Activated CD4-positive, alpha-beta T cell treated with anti-CD3 and anti-CD28 coated beads, Interleukin-2, amount 50 U/mL, for 4 hours (primary cell): ENCODE results near the gene HBS1L.

ENCODE experiments used
- DNase-seq, 2 experiments: peaks; one replicate each; pipeline ENCODE4 v3.0.0-alpha.2; 2020

Gene HBS1L

DNA sequence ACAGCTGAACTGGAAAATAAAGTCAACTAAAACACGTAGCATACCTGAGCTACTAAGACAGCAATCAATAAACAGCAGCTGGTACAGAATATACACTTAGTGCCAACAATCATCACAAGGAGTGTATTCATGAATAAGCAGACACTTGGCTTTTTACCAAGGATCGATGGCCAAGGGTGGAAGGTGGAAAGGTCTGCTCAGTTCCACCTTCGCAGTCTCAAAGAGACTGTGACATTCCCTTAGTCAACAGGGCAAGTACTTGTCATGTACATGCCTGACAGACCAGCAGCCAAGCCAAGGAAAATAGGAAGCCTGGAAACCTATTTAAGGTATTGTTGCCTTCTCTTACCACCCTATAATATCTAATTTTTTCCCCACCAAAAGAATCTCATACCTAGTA, 21.4 kb downstream of the HBS1L start:
- DNase-seq, result no peak

GRCh38 chr6:135030532-135031178, 24.0 kb downstream of the HBS1L start:
- DNase-seq, result peak in 1 of 2 experiments; percentile 17

GRCh38 chr6:135030056-135030473, 24.6 kb downstream of the HBS1L start:
- no peak for DNase-seq

- no peak for DNase-seq
Measured at GRCh38 chr6:135025775-135026174, 28.8 kb downstream of the HBS1L start.

DNA sequence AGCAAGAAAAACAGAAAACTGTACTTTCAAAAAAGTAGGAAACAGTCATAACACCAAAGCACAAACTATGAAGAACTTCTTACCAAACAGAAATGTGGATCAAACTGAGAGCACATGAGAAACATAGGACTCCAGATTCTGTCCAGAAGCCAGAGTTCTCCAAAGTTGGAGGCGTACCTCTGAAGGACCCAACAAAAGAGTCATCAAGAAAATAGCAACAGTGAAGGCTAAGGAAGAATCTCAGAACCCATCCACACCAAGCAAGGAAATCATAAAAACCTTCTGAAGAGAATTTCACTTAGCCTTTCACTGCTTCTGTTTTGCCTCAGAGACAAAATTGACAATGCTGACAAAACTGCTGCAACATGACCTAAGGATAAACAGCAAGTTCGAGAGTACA, 29.4 kb downstream of the HBS1L start:
- DNase-seq, result no peak

- DNase-seq, result no peak
Measured at GRCh38 chr6:135022050-135022697, 32.4 kb downstream of the HBS1L start.

GRCh38 chr6:135021310-135022049, 33.1 kb downstream of the HBS1L start:
- DNase-seq, result no peak

DNA sequence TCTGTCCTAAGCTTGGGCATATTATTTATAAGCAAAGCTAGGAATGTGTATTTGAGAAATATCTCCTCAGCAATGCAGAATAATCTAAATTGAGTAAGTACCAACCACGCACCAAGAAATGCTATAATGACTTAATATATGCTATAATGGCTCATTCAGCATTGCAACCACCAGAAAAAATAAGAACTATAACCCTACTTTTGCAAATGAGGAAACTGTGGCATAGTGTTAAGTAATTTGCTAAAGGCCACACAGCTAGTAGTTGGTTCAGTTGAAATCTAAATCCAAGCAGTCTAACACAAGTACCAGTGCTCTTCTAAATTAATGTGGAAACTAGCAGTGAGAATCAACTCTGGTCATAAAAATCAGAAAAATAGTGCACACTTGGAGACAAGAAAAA, 35.7 kb downstream of the HBS1L start:
- no peak for DNase-seq

DNA sequence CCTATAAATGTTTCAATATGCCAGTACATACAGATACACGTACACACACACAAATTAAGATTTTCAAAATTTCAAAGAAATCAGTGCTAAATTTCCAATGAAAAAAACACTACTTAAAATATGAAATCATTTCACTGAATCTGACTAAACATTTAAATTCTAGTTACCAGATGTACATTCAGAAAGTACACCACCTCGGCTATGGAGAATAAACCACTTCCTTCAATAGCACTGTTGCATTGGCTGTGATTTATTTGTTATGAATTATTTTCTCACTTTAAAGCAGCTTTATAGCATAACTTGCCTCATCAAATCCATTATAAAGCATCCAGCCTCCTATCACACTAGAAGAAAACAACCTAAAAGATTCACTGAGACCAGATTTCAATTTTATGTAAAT, 36.6 kb downstream of the HBS1L start:
- DNase-seq, result no peak

GRCh38 chr6:135014353-135014832, 40.2 kb downstream of the HBS1L start:
- no peak for DNase-seq

DNA sequence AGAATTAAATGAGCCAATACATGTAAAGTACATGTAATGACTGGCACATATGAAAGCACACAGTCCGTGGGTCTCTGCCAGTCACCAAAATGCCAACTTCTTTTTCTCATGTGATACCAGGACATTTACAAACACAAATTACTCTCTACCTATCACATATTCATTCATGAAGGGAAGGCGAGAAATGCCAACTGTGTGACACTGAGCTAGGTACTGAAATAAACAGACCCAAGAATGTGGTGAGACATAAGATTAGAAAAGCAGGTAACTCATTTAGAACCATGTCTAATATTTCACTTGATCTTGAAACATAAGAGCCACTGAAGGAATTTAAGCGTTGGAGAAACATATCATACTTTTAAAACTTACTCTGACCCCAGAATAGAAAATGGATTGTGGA, 41.4 kb downstream of the HBS1L start:
- no peak for DNase-seq

DNA sequence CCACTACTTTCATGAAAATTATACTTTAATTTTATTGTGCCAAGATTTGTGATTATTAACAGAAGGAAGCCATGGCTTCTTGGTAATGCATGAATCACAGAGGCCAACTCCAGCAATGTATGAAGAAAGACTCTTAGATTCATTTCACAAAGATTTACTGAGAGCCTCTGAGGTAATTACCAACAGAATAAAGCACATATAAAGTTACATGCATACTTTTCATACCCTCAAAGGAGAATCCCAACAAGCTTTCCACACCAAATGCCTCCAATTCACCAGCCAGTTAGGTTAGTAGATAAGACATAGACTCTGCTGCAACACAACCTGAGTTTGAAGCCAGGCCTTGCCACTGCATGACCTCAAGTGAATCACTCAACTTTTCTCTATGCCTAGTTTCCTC, 41.9 kb downstream of the HBS1L start:
- no peak for DNase-seq

- no peak for DNase-seq
Measured at GRCh38 chr6:135012349-135012748, 42.3 kb downstream of the HBS1L start.

- DNase-seq, result no peak
Measured at GRCh38 chr6:135008941-135009290, 45.7 kb downstream of the HBS1L start.

DNA sequence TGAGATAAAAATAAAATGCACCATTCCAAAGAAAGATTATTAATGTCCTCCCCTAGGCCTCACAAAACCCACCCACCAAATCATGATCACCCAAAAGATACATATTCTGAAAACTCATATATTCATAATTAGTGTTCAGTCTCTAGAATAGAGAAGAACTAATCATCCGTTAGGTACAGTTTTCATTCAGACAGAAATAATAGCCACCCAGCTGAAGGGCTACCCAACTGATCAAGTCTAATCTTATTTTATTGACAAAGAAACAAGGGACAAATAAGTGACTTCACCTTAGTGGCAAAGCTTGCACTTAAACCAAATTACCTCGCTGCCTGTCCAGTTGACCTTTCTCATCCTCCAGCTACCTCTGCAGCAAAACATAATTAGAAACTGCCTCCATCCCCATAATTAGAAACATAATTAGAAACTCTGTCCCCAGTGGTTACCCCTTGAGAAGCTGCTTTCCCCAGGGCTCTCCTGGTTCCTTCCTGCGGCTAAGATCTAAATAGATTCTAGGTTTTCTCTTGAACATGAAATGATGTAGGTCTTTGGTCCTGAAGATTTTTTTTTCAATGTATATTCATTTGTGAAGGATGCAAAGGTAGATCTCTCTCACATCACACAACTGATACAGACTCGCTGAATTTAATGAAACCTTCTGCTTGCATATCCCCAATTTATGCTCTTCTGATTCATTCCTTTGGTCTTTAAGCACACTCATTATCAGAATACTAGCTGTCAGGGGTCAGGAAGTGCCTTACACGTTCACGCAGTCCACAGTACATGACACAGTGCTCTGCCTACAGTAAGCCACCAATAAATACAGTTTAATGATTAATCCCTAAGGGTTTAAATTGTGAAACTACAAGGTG, 46.3 kb downstream of the HBS1L start:
- no peak for DNase-seq

- DNase-seq, result no peak
Measured at GRCh38 chr6:135006386-135006914, 48.2 kb downstream of the HBS1L start.

DNA sequence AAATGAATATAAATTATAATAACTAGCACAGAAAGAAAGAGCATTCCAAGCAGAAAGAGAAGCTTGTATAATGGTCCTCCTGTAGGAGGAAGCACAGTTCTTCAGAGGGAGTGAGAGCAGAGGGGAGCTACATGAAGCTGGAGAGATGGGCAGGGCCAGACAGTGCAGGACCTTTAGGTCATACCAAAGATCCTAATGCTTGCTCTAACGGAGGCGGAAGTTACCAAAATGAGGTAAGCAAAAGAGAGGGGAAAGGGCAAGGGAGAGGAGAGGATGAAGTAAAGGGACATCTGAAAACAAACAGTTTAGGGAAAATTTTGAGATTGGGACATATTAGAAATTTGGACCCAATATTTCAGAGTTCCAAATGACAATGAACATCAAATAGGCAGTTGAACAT, 50.2 kb downstream of the HBS1L start:
- DNase-seq, result no peak

DNA sequence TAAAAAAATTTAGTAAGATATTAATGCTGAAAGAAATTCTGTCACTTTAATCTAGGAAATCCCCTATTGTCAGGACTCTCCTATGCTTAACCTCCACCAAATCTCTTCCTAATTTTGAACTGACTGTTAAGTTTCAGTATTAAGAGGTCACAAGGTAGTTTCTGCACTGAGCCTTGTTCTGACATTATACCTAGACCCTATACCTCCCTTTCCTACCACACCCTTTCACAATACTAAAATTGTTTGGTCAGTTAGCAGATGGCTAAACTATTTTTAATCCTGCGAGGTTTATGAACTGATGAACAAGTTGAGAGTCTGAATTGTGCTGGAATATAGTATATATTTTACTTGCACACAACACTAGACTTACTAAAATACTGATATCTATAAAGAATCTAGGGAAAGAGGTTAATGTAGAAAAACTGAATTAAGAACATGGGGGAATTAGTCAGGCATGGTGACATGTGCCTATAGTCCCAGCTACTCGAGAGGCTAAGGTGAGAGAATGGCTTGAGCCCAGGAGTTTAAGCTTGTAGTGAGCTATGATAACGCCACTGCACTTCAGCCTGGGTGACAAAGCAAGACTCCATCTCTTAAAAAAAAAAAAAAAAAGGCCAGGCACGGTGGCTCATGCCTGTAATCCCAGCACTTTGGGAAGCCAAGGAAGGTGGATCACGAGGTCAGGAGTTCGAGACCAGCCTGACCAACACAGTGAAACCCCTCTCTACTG, 51.5 kb downstream of the HBS1L start:
- no peak for DNase-seq

DNA sequence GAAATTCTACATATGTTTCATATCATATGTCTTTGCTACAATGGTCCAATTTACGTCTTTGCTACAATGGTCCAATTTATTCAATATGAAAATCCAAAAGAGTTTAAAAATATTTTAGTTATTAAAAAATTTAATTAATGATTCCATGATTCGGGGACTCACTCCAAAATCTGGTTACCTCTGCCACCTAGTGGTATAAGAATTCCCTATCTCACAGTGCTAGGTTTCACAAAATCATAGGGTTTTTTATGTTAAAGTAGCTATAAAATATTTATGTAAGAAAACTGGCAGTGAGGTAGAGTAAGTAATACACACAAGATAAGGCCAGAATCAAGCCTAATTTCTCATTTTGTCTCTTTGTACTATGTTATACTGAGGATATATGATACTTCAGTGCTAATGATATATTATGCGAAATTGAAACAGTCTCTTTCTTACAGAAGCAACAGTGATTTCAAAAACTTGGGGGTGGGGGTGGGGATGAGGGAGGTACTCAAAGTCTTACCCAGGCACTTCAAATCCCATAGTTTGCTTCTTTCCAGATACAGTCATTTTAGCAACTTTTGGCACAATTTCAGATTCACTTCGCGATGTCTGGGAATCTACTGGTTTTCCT, 52.3 kb downstream of the HBS1L start:
- DNase-seq, result no peak

DNA sequence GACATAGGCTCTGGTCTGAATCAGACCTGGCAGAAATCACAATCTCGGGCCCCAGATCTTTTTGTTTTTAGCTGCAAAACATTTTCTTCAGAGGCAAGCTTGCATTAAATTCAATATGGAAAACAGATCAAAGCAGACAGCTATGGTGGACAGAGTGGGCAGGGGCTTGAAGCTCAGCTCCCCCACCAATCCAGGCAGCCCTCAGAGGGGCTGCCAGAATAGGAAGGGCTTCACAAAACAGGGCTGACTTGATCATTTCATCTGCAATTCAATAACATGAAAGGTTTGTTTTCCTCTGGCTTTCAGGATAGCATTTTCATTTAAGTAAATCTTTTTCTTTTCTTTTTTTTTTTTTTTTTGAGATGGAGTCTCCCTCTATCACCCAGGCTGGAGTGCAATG, 55.5 kb downstream of the HBS1L start:
- no peak for DNase-seq

GRCh38 chr6:134997133-134997995, 57.3 kb downstream of the HBS1L start:
- DNase-seq, result no peak
